Esophagus muscularis mucosa (tissue), 4 donors: ENCODE results near the gene NAV3. TPM values are rescaled to one million over a fixed set of nuclear protein-coding genes. Genes with fewer than 3 reads are reported as not detected.

Experiments
- DNase-seq: peaks from one replicate; pipeline ENCODE4 v3.0.0-alpha.2; 2017; ENCODE audit errors: extremely low spot score
- H3K27ac ChIP-seq, 4 donors: fragments of 200-600 bp; sonication (generic); replicated peaks in 1 of 4; 1 replicate in 3 of 4; 2 replicates in 1 of 4; pipeline ENCODE4 v1.5.1; 2016 to 2019; ENCODE audit warnings: mild to moderate bottlenecking in 1 of 4
- H3K27me3 ChIP-seq, 4 donors: fragments of 200-600 bp; sonication (generic); one replicate each; pipeline versions ENCODE4 v1.5.1 to v1.6.0; 2016 to 2019
- H3K36me3 ChIP-seq, 4 donors: fragments of 200-600 bp; sonication (generic); one replicate each; pipeline ENCODE4 v1.5.1; 2016 to 2019
- H3K4me1 ChIP-seq, 4 donors: fragments of 200-600 bp; sonication (generic); one replicate each; pipeline ENCODE4 v1.5.1; 2016 to 2019
- H3K4me3 ChIP-seq, 4 donors: fragments of 200-600 bp; sonication (generic); 1 replicate in 2 of 4; 2 replicates in 2 of 4; pipeline ENCODE4 v1.5.1; 2016 to 2019; ENCODE audit warnings: mild to moderate bottlenecking in 4 of 4, moderate library complexity in 1 of 4
- H3K9me3 ChIP-seq, 4 donors: fragments of 200-600 bp; sonication (generic); 1 replicate in 3 of 4; 2 replicates in 1 of 4; pipeline ENCODE4 v1.5.1; 2016 to 2019
- CTCF ChIP-seq, 3 experiments: fragments of 200-600 bp in 2 of 3; fragments of 450-650 bp in 1 of 3; sonication (generic) in 2 of 3; IDR thresholded peaks; one replicate each; pipeline ENCODE4 v1.5.1; 2017 to 2019; ENCODE audit warnings: antibody characterized with exemption in 3 of 3, mild to moderate bottlenecking in 2 of 3, moderate library complexity in 1 of 3
- EP300 ChIP-seq: sonication (generic); formaldehyde crosslinking; IDR thresholded peaks from one replicate; pipeline ENCODE4 v1.6.1; 2017; ENCODE audit warnings: antibody characterized with exemption
- POLR2A ChIP-seq: fragments of 450-650 bp; IDR thresholded peaks from one replicate; pipeline ENCODE4 v1.6.1; 2017; ENCODE audit warnings: antibody characterized with exemption, moderate library complexity, mild to moderate bottlenecking, low read depth
- POLR2AphosphoS5 ChIP-seq, 2 donors: sonication (generic); formaldehyde crosslinking; IDR thresholded peaks; one replicate each; pipeline ENCODE4 v1.6.1; 2017; ENCODE audit warnings: antibody characterized with exemption in 2 of 2
- WGBS: methylation state at CpG from one replicate; pipeline ENCODE4 v1.1.5; 2018; 5-methylcytosine and 5-hydroxymethylcytosine counted together
- intact Hi-C: fragments of 100-400 bp; cut with DNase I; formaldehyde crosslinking; loops from one replicate; pipeline ENCODE4 v1.15.1; 2023
- total RNA-seq, 4 donors: library from RNA; depleted of rRNA; stranded (reverse); fragments of >200 nt; gene quantifications; one replicate each; pipeline versions ENCODE4 v1.1.0 to v1.2.1, GENCODE V29; 2016

The NAV3 gene
- total RNA-seq, 4 donors from 2014 or later = 4.3 to 9.6 (median 5.4) TPM

GRCh38 chr12:78145398-78145797, 314.7 kb downstream of the NAV3 start:
- H3K27ac ChIP-seq = no peak overlapping the region
- WGBS = 52% methylated on average over 2 of the region's 2 CpGs

GRCh38 chr12:78146365-78146772, 315.7 kb downstream of the NAV3 start:
- DNase-seq = no peak
- peak; percentile 44 to 70 (median 59) for TF ChIP-seq CTCF (IDR thresholded peaks at IDR 0.05)
- TF ChIP-seq POLR2A = no peak
- Histone ChIP-seq H3K36me3 (no peaks in the 10 kb centered on the region), H3K4me1 (peaks cover 0 to 4% (median 0%) of the 10 kb centered on the region in 4 donors), H3K27ac (no peak overlapping the region), H3K9me3 (no peaks in the 10 kb centered on the region), H3K27me3 (no peaks in the 10 kb centered on the region), H3K4me3 (no peak overlapping the region)
- intact Hi-C loops = no loop called here

More at GRCh38 chr12:78145398-78145797, 314.7 kb downstream of the NAV3 start:
- DNase-seq = no peak
- no peaks in the 10 kb centered on the region for H3K9me3 ChIP-seq
- H3K4me1 ChIP-seq = peaks cover 0 to 4% (median 0%) of the 10 kb centered on the region in 4 donors
- intact Hi-C loops = no loop called here
- no peak overlapping the region for H3K4me3 ChIP-seq
- no peaks in the 10 kb centered on the region for H3K27me3 ChIP-seq
- TF ChIP-seq POLR2A (no peak), CTCF (IDR thresholded peaks at IDR 0.05) (no peak), EP300 (no peak), POLR2AphosphoS5 (IDR thresholded peaks at IDR 0.05) (no peak)
- H3K36me3 ChIP-seq = no peaks in the 10 kb centered on the region

GRCh38 chr12:78149459-78149858, 318.8 kb downstream of the NAV3 start:
- 85% methylated on average over 2 of the region's 2 CpGs for WGBS
- DNase-seq = no peak
- H3K4me3 ChIP-seq = no peak overlapping the region
- intact Hi-C loops = no loop called here
- H3K27me3 ChIP-seq = no peaks in the 10 kb centered on the region
- H3K36me3 ChIP-seq = no peaks in the 10 kb centered on the region
- no peak for TF ChIP-seq CTCF (IDR thresholded peaks at IDR 0.05)
- TF ChIP-seq POLR2AphosphoS5 (IDR thresholded peaks at IDR 0.05) = no peak
- no peak for TF ChIP-seq POLR2A
- TF ChIP-seq EP300 = no peak
- H3K4me1 ChIP-seq = peaks cover 0 to 4% (median 0%) of the 10 kb centered on the region in 4 donors
- no peak overlapping the region for H3K27ac ChIP-seq
- no peaks in the 10 kb centered on the region for H3K9me3 ChIP-seq

GRCh38 chr12:78155546-78155945, 324.9 kb downstream of the NAV3 start:
- TF ChIP-seq EP300 (no peak), POLR2AphosphoS5 (IDR thresholded peaks at IDR 0.05) (no peak), POLR2A (no peak), CTCF (IDR thresholded peaks at IDR 0.05) (no peak)
- no peak overlapping the region for H3K27ac ChIP-seq
- no peaks in the 10 kb centered on the region for H3K27me3 ChIP-seq
- DNase-seq = no peak
- H3K4me3 ChIP-seq = no peak overlapping the region
- 97% methylated on average over 1 of the region's 1 CpG for WGBS
- intact Hi-C loops = no loop called here
- H3K9me3 ChIP-seq = no peaks in the 10 kb centered on the region
- H3K4me1 ChIP-seq = no peaks in the 10 kb centered on the region
- H3K36me3 ChIP-seq = no peaks in the 10 kb centered on the region

- no peaks in the 10 kb centered on the region for H3K4me1 ChIP-seq
- intact Hi-C loops = no loop called here
- H3K9me3 ChIP-seq = no peaks in the 10 kb centered on the region
- H3K27me3 ChIP-seq = no peaks in the 10 kb centered on the region
- no peak overlapping the region for H3K4me3 ChIP-seq
- no peak overlapping the region for H3K27ac ChIP-seq
- no peak for TF ChIP-seq EP300
- no peak for TF ChIP-seq POLR2A
- no peak for TF ChIP-seq POLR2AphosphoS5 (IDR thresholded peaks at IDR 0.05)
- no peak for TF ChIP-seq CTCF (IDR thresholded peaks at IDR 0.05)
- DNase-seq = no peak
- no peaks in the 10 kb centered on the region for H3K36me3 ChIP-seq
These were observed 326.1 kb downstream of the NAV3 start for GRCh38 chr12:78156751-78157150.
